Fibroblast of lung (primary cell): Measurements from ENCODE around the gene DPYSL4.

ENCODE experiments used
- EZH2 ChIP-seq: IDR thresholded peaks from 2 replicates; pipeline ENCODE4 v1.5.1; 2012; ENCODE audit warnings: low read length, control low read depth, mild to moderate bottlenecking; ENCODE audit errors: missing control alignments
- TF ChIP-seq, protein P1 (sequence below), 2 donors: IDR thresholded peaks in 1 of 2; conservative IDR thresholded peaks in 1 of 2; 1 replicate in 1 of 2; 2 replicates in 1 of 2; pipeline ENCODE4 v1.5.1; 2011 to 2012; ENCODE audit warnings: low read length in 2 of 2, control low read depth in 1 of 2, inconsistent platforms in 1 of 2, low read depth in 1 of 2, mild to moderate bottlenecking in 1 of 2

DNA sequence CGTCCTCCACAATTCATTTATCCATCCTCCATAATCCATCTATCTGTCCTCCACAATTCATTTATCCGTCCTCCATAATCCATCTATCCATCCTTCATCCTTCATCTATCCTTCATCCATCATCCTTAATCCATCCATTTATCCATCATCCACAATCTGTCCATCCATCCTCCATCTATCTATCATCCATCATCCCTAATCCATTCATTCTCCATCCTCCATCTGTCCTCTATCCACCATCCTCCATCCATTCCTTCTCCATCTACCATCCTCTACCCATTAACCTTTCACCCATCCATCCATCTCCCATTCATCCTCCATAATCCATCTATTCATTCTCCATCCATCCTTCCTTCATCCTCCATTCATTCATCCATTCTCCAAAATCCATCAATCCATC is 36.0 kb upstream of the DPYSL4 start:
- TF ChIP-seq, protein P1, sequence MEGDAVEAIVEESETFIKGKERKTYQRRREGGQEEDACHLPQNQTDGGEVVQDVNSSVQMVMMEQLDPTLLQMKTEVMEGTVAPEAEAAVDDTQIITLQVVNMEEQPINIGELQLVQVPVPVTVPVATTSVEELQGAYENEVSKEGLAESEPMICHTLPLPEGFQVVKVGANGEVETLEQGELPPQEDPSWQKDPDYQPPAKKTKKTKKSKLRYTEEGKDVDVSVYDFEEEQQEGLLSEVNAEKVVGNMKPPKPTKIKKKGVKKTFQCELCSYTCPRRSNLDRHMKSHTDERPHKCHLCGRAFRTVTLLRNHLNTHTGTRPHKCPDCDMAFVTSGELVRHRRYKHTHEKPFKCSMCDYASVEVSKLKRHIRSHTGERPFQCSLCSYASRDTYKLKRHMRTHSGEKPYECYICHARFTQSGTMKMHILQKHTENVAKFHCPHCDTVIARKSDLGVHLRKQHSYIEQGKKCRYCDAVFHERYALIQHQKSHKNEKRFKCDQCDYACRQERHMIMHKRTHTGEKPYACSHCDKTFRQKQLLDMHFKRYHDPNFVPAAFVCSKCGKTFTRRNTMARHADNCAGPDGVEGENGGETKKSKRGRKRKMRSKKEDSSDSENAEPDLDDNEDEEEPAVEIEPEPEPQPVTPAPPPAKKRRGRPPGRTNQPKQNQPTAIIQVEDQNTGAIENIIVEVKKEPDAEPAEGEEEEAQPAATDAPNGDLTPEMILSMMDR (conservative IDR thresholded peaks at IDR 0.05 in 1 of 2, IDR thresholded peaks at IDR 0.05 in 1 of 2; ENCODE audit: low read depth in 1 of 2, low read length in 2 of 2) = no peak
- TF ChIP-seq EZH2 = no peak
